Measurements from ENCODE around the gene PRRG2.

PRRG2 gene

GRCh38 chr19:49557641-49558325 is 23.3 kb upstream of the PRRG2 start:
- TF ChIP-seq CTCF (IDR thresholded peaks at IDR 0.05; ENCODE audit: low read depth, low read length, missing control alignments): no peak
- DNase-seq (ENCODE audit: extremely low read depth, low read depth): no peak
- H3K4me3 ChIP-seq (replicated peaks; ENCODE audit: low read depth, low read length): no peak overlapping the region

- TF ChIP-seq CTCF (IDR thresholded peaks at IDR 0.05; ENCODE audit: low read depth, low read length, missing control alignments): no peak
- no peak for DNase-seq (ENCODE audit: extremely low read depth, low read depth)
These were observed 22.5 kb upstream of the PRRG2 start for GRCh38 chr19:49558591-49558990.

DNA sequence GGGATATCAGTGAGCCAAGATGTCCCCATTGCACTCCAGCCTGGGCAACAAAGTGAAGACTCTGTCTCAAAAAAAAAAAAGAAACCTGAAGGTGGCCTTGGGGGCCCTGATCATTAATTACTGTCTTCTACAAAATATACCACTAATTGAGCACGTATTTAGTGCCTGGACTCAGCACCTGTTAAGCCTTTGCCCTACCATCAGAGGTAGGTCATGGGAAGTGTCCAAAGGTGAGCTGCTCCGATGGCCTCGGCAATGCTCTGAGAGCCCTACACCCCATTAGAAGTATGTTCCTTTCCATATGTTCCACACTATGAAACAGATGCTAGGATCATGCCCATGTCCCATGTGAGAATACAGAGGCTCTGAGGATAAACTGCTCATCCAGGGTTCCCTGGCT is 21.7 kb upstream of the PRRG2 start:
- no peak for DNase-seq (ENCODE audit: extremely low read depth, low read depth)
- H3K4me3 ChIP-seq (replicated peaks; ENCODE audit: low read depth, low read length): no peak overlapping the region
- no peak for TF ChIP-seq CTCF (IDR thresholded peaks at IDR 0.05; ENCODE audit: low read depth, low read length, missing control alignments)

More at GRCh38 chr19:49558591-49558990, 22.5 kb upstream of the PRRG2 start:
- H3K4me3 ChIP-seq (replicated peaks; ENCODE audit: low read depth, low read length): no peak overlapping the region

GRCh38 chr19:49559928-49560327 is 21.2 kb upstream of the PRRG2 start:
- TF ChIP-seq CTCF (IDR thresholded peaks at IDR 0.05; ENCODE audit: low read depth, low read length, missing control alignments): no peak
- no peak for DNase-seq (ENCODE audit: extremely low read depth, low read depth)
- no peak overlapping the region for H3K4me3 ChIP-seq (replicated peaks; ENCODE audit: low read depth, low read length)

- TF ChIP-seq CTCF (IDR thresholded peaks at IDR 0.05; ENCODE audit: low read depth, low read length, missing control alignments): no peak
- no peak overlapping the region for H3K4me3 ChIP-seq (replicated peaks; ENCODE audit: low read depth, low read length)
- no peak for DNase-seq (ENCODE audit: extremely low read depth, low read depth)
These were observed 20.7 kb upstream of the PRRG2 start for GRCh38 chr19:49560358-49560900.

GRCh38 chr19:49564616-49565045 is 16.5 kb upstream of the PRRG2 start:
- H3K4me3 ChIP-seq (replicated peaks; ENCODE audit: low read depth, low read length): no peak overlapping the region
- no peak for DNase-seq (ENCODE audit: extremely low read depth, low read depth)
- TF ChIP-seq CTCF (IDR thresholded peaks at IDR 0.05; ENCODE audit: low read depth, low read length, missing control alignments): no peak

Measured in HFF-Myc (cell line).